ENCODE data around the gene DNM2.

DNM2 gene

DNA sequence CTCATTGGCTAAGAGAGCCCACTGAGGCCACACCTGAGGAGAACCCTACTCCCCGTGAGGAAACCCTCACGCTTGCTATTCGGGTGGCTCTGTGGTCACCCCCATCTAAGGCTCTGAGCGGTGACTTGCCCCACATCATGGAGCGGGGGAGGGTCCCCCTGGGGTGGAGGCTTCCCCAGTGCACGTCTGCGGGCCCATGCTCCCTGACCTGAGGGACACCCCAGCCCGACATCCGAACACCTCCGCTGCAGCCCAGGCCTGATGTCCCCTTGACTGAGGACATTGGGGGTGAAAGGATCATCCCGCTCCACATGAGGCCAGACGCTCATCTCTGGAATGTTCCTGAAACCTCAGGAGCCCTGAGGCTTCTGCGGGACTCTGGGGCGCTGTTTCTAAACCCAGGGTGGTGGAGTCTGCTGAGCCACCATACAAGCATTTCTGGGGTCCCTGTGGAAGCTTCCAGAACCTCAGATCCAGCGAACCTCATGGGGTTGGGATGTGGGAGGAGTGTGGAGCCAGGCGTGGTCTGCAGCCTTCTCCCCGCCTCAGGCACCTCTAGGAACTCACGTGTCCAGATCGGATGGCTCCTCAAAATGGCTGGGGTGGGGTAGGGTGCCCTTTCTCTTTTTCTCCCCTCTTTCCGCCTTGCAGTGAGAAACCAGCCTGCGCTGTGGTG, 98.2 kb downstream of the DNM2 start:
- no peak for DNase-seq (ENCODE audit: low read depth in 2 of 2)

GRCh38 chr19:10816691-10817090, 98.8 kb downstream of the DNM2 start:
- no peak for DNase-seq (ENCODE audit: low read depth in 2 of 2)

GRCh38 chr19:10817291-10818038, 99.6 kb downstream of the DNM2 start:
- DNase-seq (ENCODE audit: low read depth in 2 of 2) = no peak

GRCh38 chr19:10818301-10819123, 100.6 kb downstream of the DNM2 start:
- no peak for DNase-seq (ENCODE audit: low read depth in 2 of 2)

DNA sequence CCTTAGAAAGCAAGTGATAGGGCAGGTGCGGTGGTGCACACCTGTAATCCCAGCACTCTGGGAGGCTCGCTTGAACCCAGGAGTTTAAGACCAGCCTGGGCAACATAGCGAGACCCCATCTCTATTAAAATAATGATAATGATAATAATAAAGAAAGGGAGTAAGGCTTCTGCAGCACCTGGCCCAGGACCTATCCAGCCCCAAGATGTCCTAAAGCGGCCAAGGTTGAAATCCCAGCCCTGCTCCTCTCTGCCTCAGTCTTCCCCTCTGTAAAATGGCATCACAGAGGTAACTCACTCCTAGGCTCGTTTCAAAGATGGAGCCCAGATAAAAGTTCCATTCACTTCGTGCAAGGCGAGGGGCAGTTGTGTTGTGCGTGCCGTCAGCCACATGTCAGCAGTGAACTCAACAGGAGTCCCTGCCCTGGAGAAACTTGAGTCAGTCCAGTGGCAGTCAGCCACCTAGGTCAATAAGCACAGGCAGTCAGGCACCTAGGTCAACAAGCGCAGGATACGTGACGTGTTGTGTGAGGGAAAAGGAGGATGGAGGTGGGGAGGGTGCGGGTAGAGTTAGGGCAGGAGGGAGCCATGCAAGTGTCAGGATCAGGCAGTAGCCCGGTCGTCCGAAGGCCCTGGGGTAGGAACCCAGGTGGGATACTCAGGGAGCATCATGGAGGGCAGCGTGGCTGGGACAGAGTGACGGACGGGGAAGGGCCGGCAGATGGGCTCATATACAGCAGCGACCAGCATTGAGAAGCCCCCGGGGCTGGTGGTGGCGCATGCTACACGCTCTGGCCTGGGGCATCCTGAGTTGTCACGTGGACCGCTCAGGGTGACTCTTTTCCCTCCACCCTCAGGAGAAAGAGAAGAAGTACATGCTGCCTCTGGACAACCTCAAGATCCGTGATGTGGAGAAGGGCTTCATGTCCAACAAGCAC, 101.5 kb downstream of the DNM2 start:
- DNase-seq (ENCODE audit: low read depth in 2 of 2) = no peak

DNA sequence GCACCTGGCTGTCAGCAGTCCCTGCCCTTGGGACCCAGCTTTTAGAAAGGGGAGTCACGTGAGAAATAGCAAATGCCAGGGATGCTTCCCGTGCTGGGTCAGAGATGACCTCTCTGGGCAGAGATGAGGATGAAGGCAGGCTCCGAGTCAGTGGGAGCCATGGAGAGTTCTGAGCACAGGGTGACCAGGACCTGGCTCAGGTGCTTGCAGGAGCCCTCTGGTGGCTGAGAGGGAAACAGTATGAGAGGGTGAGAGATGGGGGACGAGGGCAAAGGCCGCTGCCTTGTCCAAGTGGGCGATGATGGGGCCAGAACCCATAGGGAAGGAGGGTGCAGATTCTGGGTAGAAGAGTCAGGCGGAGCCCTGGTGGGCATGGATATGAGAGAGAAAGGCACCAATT, 102.3 kb downstream of the DNM2 start:
- no peak for DNase-seq (ENCODE audit: low read depth in 2 of 2)

GRCh38 chr19:10823690-10824089, 105.8 kb downstream of the DNM2 start:
- DNase-seq (ENCODE audit: low read depth in 2 of 2) = no peak

- DNase-seq (ENCODE audit: low read depth in 2 of 2) = no peak
Measured at GRCh38 chr19:10826231-10826630, 108.4 kb downstream of the DNM2 start.

DNA sequence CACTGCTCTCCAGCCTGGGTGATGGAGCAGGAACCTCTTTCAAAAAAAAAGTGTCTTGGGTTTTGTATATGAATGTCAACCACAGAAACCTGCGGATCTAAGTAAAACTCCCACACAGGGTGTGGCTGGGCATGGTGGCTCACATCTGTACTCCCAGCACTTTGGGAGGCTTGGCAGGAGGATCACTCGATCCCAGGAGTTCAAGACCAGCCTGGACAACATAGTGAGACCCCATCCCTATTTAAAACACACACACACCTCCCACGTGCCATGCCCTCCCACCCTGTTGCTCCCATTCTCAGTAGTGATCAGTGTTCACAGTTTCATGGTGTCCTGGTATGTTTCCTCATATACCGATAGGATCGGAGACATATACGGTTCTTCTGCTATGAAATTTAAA, 109.0 kb downstream of the DNM2 start:
- DNase-seq (ENCODE audit: low read depth in 2 of 2) = no peak

- DNase-seq (ENCODE audit: low read depth in 2 of 2) = no peak
Measured at GRCh38 chr19:10828981-10829821, 111.3 kb downstream of the DNM2 start.

GRCh38 chr19:10829967-10830366, 112.1 kb downstream of the DNM2 start:
- no peak for DNase-seq (ENCODE audit: low read depth in 2 of 2)

DNA sequence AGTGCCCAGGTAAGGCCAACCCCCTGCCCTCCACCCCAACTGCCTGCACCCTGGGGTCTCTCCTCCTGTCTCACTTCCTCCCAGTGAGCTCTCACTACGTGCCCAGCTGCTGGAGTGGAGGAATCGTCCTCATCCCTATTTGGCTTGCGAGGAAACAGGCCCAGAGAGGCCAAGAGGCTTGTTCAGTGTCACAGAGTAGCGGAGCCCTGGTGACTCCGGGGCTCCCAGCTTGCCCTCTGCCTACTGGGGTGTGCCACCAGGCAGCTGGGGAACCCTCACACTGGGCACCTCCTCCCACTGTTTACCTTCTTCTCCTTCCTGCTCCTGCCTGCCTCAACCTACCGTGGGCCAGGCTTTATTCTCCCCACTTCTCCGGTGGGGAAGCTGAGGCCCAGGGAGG, 112.5 kb downstream of the DNM2 start:
- no peak for DNase-seq (ENCODE audit: low read depth in 2 of 2)

- no peak for DNase-seq (ENCODE audit: low read depth in 2 of 2)
Measured at GRCh38 chr19:10830931-10831779, 113.3 kb downstream of the DNM2 start.

- no peak for DNase-seq (ENCODE audit: low read depth in 2 of 2)
Measured at GRCh38 chr19:10831987-10832938, 114.4 kb downstream of the DNM2 start.

- no peak for DNase-seq (ENCODE audit: low read depth in 2 of 2)
Measured at GRCh38 chr19:10832939-10833296, 115.0 kb downstream of the DNM2 start.

GRCh38 chr19:10835089-10835753, 117.3 kb downstream of the DNM2 start:
- DNase-seq (ENCODE audit: low read depth in 2 of 2) = no peak

DNA sequence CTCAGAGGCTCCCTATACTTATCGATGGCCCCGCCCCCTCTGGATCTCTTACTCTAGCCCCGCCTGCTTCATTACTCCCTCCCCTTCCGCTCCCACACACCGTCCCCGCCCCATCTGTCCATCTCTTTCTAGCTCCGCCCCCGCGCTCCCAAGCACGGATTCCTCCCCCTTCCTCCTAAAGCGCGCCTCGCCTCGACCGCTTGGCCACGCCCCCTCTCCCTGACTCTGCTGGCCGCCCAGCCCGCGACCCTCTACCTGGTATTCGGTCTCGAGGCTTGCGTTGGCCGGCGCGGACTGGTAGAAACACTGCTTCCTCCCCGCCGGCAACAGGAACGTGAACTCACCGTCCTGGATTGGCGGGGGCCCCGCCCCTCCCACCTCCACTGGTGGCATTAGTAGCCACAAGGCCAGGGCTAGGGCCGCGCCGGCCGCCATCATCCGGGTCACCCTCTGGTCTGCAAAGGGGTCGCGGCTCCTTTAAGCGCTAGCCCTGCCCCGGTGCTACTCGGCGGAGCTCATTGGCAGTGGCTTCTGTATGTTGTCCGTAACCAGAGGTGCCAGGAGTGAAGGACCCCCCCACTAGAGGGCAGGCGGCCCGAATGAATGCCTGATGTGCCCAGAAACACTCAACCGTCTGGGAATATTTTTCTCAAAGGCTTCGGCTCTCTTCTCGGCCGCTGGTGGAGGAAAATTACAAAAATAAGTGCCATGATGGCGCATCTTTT, 118.0 kb downstream of the DNM2 start, which contains the start of gene TMED1:
Gene TMED1, minus strand, starts transcription at position 459 of the 725 bp plus-strand sequence. Its CDS starts 21 bp downstream, at position 438.
- peak; percentile 79 to 90 for DNase-seq (ENCODE audit: low read depth in 2 of 2)
